SK-N-SH treated with all-trans-retinoic acid at 6 μM for 48 hours (cell line): ENCODE data around the gene AK6.

Source experiments
- ATAC-seq: fragments of 200-7000 bp; cut with Tn5 transposase; 3 replicates; pipeline ENCODE4 v1.9.1; 2020; ENCODE audit warnings: mild to moderate bottlenecking, moderate library complexity
- CSDC2 ChIP-seq: fragments of 250-450 bp; sonication (Bioruptor Pico); IDR thresholded peaks from 2 replicates; pipeline ENCODE4 v1.5.0; 2020; ENCODE audit warnings: mild to moderate bottlenecking, moderate library complexity
- ESRRG ChIP-seq: fragments of 250-450 bp; sonication (Bioruptor Pico); IDR thresholded peaks from 2 replicates; pipeline ENCODE4 v1.6.1; 2021; ENCODE audit warnings: mild to moderate bottlenecking
- GLIS3 ChIP-seq: fragments of 250-450 bp; sonication (Bioruptor Pico); IDR thresholded peaks from 2 replicates; pipeline ENCODE4 v1.5.0; 2020; ENCODE audit warnings: mild to moderate bottlenecking, moderate library complexity
- OSR1 ChIP-seq: fragments of 250-450 bp; sonication (Bioruptor Pico); IDR thresholded peaks from 2 replicates; pipeline ENCODE4 v1.8.0; 2022; ENCODE audit warnings: moderate library complexity, mild to moderate bottlenecking, inconsistent platforms
- PPARA ChIP-seq: fragments of 250-450 bp; sonication (Bioruptor Pico); IDR thresholded peaks from 2 replicates; pipeline ENCODE4 v1.5.0; 2020; ENCODE audit warnings: mild to moderate bottlenecking, borderline replicate concordance
- SNAI2 ChIP-seq: fragments of 250-450 bp; sonication (Bioruptor Pico); IDR thresholded peaks from 2 replicates; pipeline ENCODE4 v1.5.0; 2020; ENCODE audit warnings: mild to moderate bottlenecking, moderate library complexity
- TCF4 ChIP-seq: fragments of 250-450 bp; sonication (Bioruptor Pico); IDR thresholded peaks from 2 replicates; pipeline ENCODE4 v1.8.0; 2021; ENCODE audit warnings: mild to moderate bottlenecking, moderate library complexity, borderline replicate concordance
- TOX ChIP-seq: fragments of 250-450 bp; sonication (Bioruptor Pico); IDR thresholded peaks from 2 replicates; pipeline ENCODE4 v1.8.0; 2021; ENCODE audit warnings: mild to moderate bottlenecking, moderate library complexity, borderline replicate concordance
- ZFP3 ChIP-seq: fragments of 250-450 bp; sonication (Bioruptor Pico); IDR thresholded peaks from 2 replicates; pipeline ENCODE4 v1.5.0; 2020; ENCODE audit warnings: mild to moderate bottlenecking, moderate library complexity
- ZNF565 ChIP-seq: fragments of 450-650 bp; formaldehyde crosslinking; conservative IDR thresholded peaks from 2 replicates; pipeline ENCODE4 v1.5.0; 2020; ENCODE audit warnings: low read depth, mild to moderate bottlenecking, moderate library complexity
- ZNF70 ChIP-seq: fragments of 450-650 bp; formaldehyde crosslinking; IDR thresholded peaks from 2 replicates; pipeline ENCODE4 v1.5.0; 2020; ENCODE audit warnings: mild to moderate bottlenecking, moderate library complexity
- TF ChIP-seq, protein P1 (sequence below): fragments of 250-450 bp; sonication (Bioruptor Pico); IDR thresholded peaks from 2 replicates; pipeline ENCODE4 v1.5.1; 2021; ENCODE audit warnings: mild to moderate bottlenecking, moderate library complexity
- TF ChIP-seq, protein P2 (sequence below): fragments of 250-450 bp; sonication (Bioruptor Pico); IDR thresholded peaks from 2 replicates; pipeline ENCODE4 v1.5.1; 2020; ENCODE audit warnings: low read depth, mild to moderate bottlenecking, moderate library complexity
- TF ChIP-seq, protein P3 (sequence below): fragments of 250-450 bp; sonication (Bioruptor Pico); IDR thresholded peaks from 2 replicates; pipeline ENCODE4 v1.5.0; 2020; ENCODE audit warnings: mild to moderate bottlenecking, moderate library complexity

The AK6 gene

DNA sequence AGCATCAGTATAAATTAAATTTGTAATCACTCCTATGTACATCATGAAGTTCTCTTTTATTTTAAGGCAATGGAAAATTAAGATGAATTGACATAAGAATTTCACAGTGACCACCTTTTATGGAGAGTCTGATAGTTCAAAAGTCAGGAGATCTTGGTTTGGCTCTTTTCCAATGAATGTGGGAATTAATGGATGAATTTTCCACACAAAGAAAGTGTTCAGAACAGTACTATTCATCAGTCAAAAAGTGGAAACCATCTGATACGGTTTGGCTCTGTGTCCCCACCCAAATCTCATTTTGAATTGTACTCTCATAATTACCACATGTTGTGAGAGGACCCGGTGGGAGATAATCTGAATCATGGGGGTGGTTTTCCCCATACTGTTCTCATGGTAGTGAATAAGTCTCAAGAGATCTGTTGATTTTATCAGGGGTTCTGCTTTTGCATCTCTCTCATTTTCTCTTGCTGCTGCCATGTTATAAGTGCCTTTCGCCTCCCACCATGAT lies 61.2 kb downstream of the AK6 start:
- no peak for ATAC-seq
- TF ChIP-seq SNAI2 (CRISPR knock-in tag) (no peak), ZNF565 (CRISPR knock-in tag) (no peak), PPARA (no peak), ZNF70 (CRISPR knock-in tag) (no peak), CSDC2 (CRISPR knock-in tag) (no peak), ESRRG (CRISPR knock-in tag) (no peak), OSR1 (CRISPR knock-in tag) (no peak), TCF4 (CRISPR knock-in tag) (no peak)
- TF ChIP-seq, protein P1, sequence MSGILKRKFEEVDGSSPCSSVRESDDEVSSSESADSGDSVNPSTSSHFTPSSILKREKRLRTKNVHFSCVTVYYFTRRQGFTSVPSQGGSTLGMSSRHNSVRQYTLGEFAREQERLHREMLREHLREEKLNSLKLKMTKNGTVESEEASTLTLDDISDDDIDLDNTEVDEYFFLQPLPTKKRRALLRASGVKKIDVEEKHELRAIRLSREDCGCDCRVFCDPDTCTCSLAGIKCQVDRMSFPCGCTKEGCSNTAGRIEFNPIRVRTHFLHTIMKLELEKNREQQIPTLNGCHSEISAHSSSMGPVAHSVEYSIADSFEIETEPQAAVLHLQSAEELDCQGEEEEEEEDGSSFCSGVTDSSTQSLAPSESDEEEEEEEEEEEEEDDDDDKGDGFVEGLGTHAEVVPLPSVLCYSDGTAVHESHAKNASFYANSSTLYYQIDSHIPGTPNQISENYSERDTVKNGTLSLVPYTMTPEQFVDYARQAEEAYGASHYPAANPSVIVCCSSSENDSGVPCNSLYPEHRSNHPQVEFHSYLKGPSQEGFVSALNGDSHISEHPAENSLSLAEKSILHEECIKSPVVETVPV (CRISPR knock-in tag), result no peak
- TF ChIP-seq, protein P2, sequence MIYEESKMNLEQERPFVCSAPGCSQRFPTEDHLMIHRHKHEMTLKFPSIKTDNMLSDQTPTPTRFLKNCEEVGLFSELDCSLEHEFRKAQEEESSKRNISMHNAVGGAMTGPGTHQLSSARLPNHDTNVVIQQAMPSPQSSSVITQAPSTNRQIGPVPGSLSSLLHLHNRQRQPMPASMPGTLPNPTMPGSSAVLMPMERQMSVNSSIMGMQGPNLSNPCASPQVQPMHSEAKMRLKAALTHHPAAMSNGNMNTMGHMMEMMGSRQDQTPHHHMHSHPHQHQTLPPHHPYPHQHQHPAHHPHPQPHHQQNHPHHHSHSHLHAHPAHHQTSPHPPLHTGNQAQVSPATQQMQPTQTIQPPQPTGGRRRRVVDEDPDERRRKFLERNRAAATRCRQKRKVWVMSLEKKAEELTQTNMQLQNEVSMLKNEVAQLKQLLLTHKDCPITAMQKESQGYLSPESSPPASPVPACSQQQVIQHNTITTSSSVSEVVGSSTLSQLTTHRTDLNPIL, result no peak
- TF ChIP-seq, protein P3, sequence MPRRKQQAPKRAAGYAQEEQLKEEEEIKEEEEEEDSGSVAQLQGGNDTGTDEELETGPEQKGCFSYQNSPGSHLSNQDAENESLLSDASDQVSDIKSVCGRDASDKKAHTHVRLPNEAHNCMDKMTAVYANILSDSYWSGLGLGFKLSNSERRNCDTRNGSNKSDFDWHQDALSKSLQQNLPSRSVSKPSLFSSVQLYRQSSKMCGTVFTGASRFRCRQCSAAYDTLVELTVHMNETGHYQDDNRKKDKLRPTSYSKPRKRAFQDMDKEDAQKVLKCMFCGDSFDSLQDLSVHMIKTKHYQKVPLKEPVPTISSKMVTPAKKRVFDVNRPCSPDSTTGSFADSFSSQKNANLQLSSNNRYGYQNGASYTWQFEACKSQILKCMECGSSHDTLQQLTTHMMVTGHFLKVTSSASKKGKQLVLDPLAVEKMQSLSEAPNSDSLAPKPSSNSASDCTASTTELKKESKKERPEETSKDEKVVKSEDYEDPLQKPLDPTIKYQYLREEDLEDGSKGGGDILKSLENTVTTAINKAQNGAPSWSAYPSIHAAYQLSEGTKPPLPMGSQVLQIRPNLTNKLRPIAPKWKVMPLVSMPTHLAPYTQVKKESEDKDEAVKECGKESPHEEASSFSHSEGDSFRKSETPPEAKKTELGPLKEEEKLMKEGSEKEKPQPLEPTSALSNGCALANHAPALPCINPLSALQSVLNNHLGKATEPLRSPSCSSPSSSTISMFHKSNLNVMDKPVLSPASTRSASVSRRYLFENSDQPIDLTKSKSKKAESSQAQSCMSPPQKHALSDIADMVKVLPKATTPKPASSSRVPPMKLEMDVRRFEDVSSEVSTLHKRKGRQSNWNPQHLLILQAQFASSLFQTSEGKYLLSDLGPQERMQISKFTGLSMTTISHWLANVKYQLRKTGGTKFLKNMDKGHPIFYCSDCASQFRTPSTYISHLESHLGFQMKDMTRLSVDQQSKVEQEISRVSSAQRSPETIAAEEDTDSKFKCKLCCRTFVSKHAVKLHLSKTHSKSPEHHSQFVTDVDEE, result no peak

DNA sequence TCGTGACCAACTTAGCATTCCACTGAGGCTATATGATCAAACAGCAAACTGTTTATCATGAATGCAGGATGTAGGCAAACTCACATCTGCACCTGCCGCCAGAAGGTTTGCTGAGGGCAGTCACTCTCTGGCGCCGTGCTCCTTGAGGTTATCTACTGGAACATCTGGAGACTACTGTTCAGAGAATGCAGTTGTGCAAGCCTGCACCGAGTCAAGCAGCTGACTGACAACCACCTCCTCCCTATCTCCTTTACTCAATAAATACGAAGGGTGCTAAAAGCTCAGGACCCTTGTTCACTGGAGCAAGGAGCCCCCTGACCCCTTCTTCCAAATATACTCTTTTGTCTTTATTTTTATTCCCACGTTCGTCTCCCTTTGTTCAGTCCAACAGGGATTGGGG lies 63.8 kb downstream of the AK6 start:
- ATAC-seq, result no peak
- no peak for TF ChIP-seq GLIS3
- TF ChIP-seq TOX (CRISPR knock-in tag), result no peak
- TF ChIP-seq PPARA, result no peak
- TF ChIP-seq, protein P2, result no peak
- TF ChIP-seq, protein P3, result no peak
- no peak for TF ChIP-seq SNAI2 (CRISPR knock-in tag)
- TF ChIP-seq ESRRG (CRISPR knock-in tag), result no peak
- no peak for TF ChIP-seq ZFP3
- TF ChIP-seq, all 23 proteins: peak for 0
